Ovary (tissue), 3 donors: ENCODE measurements around the gene CDADC1.

ENCODE experiments used
- CTCF ChIP-seq, 3 donors: fragments of 450-650 bp in 2 of 3; fragments of 200-600 bp in 1 of 3; IDR thresholded peaks; one replicate each; pipeline versions ENCODE4 v1.5.1 to v1.8.0; 2016 to 2022; ENCODE audit warnings: antibody characterized with exemption in 3 of 3, mild to moderate bottlenecking in 1 of 3
- EP300 ChIP-seq: sonication (generic); formaldehyde crosslinking; IDR thresholded peaks from one replicate; pipeline ENCODE4 v1.6.1; 2017; ENCODE audit warnings: antibody characterized with exemption
- POLR2A ChIP-seq: fragments of 450-650 bp; IDR thresholded peaks from one replicate; pipeline ENCODE4 v1.6.1; 2017; ENCODE audit warnings: antibody characterized with exemption, mild to moderate bottlenecking, moderate library complexity
- donor health status: DM: no; HTN: no; CAD: no.

GRCh38 chr13:49219647-49220035 lies 28.1 kb upstream of the CDADC1 start:
- no peak for TF ChIP-seq CTCF (IDR thresholded peaks at IDR 0.05)
- TF ChIP-seq POLR2A, result no peak
- TF ChIP-seq EP300, result no peak
